Stimulated activated CD4-positive, alpha-beta T cell treated with anti-CD3 and anti-CD28 coated beads, Interleukin-12 subunit alpha, Interleukin-12 subunit beta, amount 100 ng/mL, for 4 hours (primary cell): Measurements from ENCODE around the gene ZNRF2.
"Not testable (repeated sequence)": the region's sequence is repeated elsewhere in the genome, so short reads cannot be mapped to it uniquely, and the experiment has no call there.

ENCODE experiments used
- DNase-seq: peaks from one replicate; pipeline ENCODE4 v3.0.0-alpha.2; 2020

The ZNRF2 gene

GRCh38 chr7:30263090-30263710 lies 21.2 kb upstream of the ZNRF2 start:
- no peak for DNase-seq

- no peak for DNase-seq
Measured at GRCh38 chr7:30264052-30264451, 20.3 kb upstream of the ZNRF2 start.

- not testable (repeated sequence) for DNase-seq
Measured at GRCh38 chr7:30265189-30265588, 19.2 kb upstream of the ZNRF2 start.

- no peak for DNase-seq
Measured at GRCh38 chr7:30266686-30267085, 17.7 kb upstream of the ZNRF2 start.

- DNase-seq, result no peak
Measured at GRCh38 chr7:30268586-30268985, 15.8 kb upstream of the ZNRF2 start.

GRCh38 chr7:30269490-30269889 lies 14.9 kb upstream of the ZNRF2 start:
- DNase-seq, result no peak

GRCh38 chr7:30270921-30271320 lies 13.5 kb upstream of the ZNRF2 start:
- DNase-seq, result no peak

GRCh38 chr7:30272126-30272525 lies 12.3 kb upstream of the ZNRF2 start:
- no peak for DNase-seq

GRCh38 chr7:30273552-30273951 lies 10.8 kb upstream of the ZNRF2 start:
- no peak for DNase-seq

- DNase-seq, result no peak
Measured at GRCh38 chr7:30274641-30275040, 9.8 kb upstream of the ZNRF2 start.

GRCh38 chr7:30276203-30276900 lies 8.0 kb upstream of the ZNRF2 start:
- DNase-seq, result peak; percentile 29

GRCh38 chr7:30278376-30278775 lies 6.0 kb upstream of the ZNRF2 start:
- no peak for DNase-seq

GRCh38 chr7:30278849-30279652 lies 5.3 kb upstream of the ZNRF2 start:
- no peak for DNase-seq

GRCh38 chr7:30279653-30279904 lies 4.8 kb upstream of the ZNRF2 start:
- no peak for DNase-seq

- no peak for DNase-seq
Measured at GRCh38 chr7:30280631-30281030, 3.8 kb upstream of the ZNRF2 start.

- DNase-seq, result no peak
Measured at GRCh38 chr7:30281263-30281662, 3.1 kb upstream of the ZNRF2 start.

- no peak for DNase-seq
Measured at GRCh38 chr7:30281791-30282190, 2.6 kb upstream of the ZNRF2 start.

GRCh38 chr7:30282735-30283134 lies 1.7 kb upstream of the ZNRF2 start:
- no peak for DNase-seq

- peak; percentile 36 for DNase-seq
Measured at GRCh38 chr7:30285067-30285535, 704 bp downstream of the ZNRF2 start.

- DNase-seq, result peak; percentile 26
Measured at GRCh38 chr7:30285536-30286284, 1.3 kb downstream of the ZNRF2 start.

GRCh38 chr7:30286749-30287148 lies 2.4 kb downstream of the ZNRF2 start:
- DNase-seq, result no peak

- DNase-seq, result not testable (repeated sequence)
Measured at GRCh38 chr7:30287625-30288024, 3.2 kb downstream of the ZNRF2 start.

GRCh38 chr7:30289634-30290033 lies 5.2 kb downstream of the ZNRF2 start:
- not testable (repeated sequence) for DNase-seq
